Measurements from ENCODE around the gene SIGMAR1. TPM values are rescaled to one million over a fixed set of nuclear protein-coding genes. Genes with fewer than 3 reads are reported as not detected.

Gene SIGMAR1
- polyA plus RNA-seq, 4 donors, result 46.1 to 58.9 (median 49.3) TPM

- DNase-seq (ENCODE audit: low read depth in 4 of 4, low spot score in 3 of 4), result no peak
Observed at GRCh38 chr9:34633851-34634550, 3.6 kb downstream of the SIGMAR1 start.

GRCh38 chr9:34633166-34633565 lies 4.4 kb downstream of the SIGMAR1 start:
- DNase-seq (ENCODE audit: low read depth in 4 of 4, low spot score in 3 of 4), result no peak

- no peak for DNase-seq (ENCODE audit: low read depth in 4 of 4, low spot score in 3 of 4)
Observed at GRCh38 chr9:34630402-34631154, 7.0 kb downstream of the SIGMAR1 start.

GRCh38 chr9:34629491-34629808 lies 8.1 kb downstream of the SIGMAR1 start:
- no peak for DNase-seq (ENCODE audit: low read depth in 4 of 4, low spot score in 3 of 4)

GRCh38 chr9:34628656-34629490 lies 8.7 kb downstream of the SIGMAR1 start, which contains the start of gene ARID3C:
Gene ARID3C (minus strand): TSS chr9:34629066. CDS start chr9:34628014, 1,052 bp downstream.
- DNase-seq (ENCODE audit: low read depth in 4 of 4, low spot score in 3 of 4), result no peak

GRCh38 chr9:34627716-34628655 lies 9.6 kb downstream of the SIGMAR1 start:
- DNase-seq (ENCODE audit: low read depth in 4 of 4, low spot score in 3 of 4), result no peak

GRCh38 chr9:34625186-34625486 lies 12.5 kb downstream of the SIGMAR1 start:
- no peak for DNase-seq (ENCODE audit: low read depth in 4 of 4, low spot score in 3 of 4)

GRCh38 chr9:34624475-34625185 lies 13.0 kb downstream of the SIGMAR1 start:
- DNase-seq (ENCODE audit: low read depth in 4 of 4, low spot score in 3 of 4), result no peak

GRCh38 chr9:34623374-34624235 lies 14.0 kb downstream of the SIGMAR1 start:
- no peak for DNase-seq (ENCODE audit: low read depth in 4 of 4, low spot score in 3 of 4)

- peak; percentile 81 to 91 (median 86) for DNase-seq (ENCODE audit: low read depth in 4 of 4, low spot score in 3 of 4)
Observed at GRCh38 chr9:34620061-34620994, 17.3 kb downstream of the SIGMAR1 start, which contains the start of gene DCTN3. Gene DCTN3 (minus strand): TSS chr9:34620495. CDS start chr9:34620464, 31 bp downstream.

- DNase-seq (ENCODE audit: low read depth in 4 of 4, low spot score in 3 of 4), result no peak
Observed at GRCh38 chr9:34615132-34615531, 22.5 kb downstream of the SIGMAR1 start.

GRCh38 chr9:34612788-34613390 lies 24.7 kb downstream of the SIGMAR1 start:
- peak in 2 of 4 donors; percentile 70 to 71 for DNase-seq (ENCODE audit: low read depth in 4 of 4, low spot score in 3 of 4)

- peak in 3 of 4 donors; percentile 69 to 81 (median 78) for DNase-seq (ENCODE audit: low read depth in 4 of 4, low spot score in 3 of 4)
Observed at GRCh38 chr9:34611811-34612787, 25.5 kb downstream of the SIGMAR1 start, which contains the start of gene RPP25L. Gene RPP25L (minus strand): TSS chr9:34612097. CDS start chr9:34611296, 801 bp downstream.

GRCh38 chr9:34611251-34611810 lies 26.3 kb downstream of the SIGMAR1 start:
- DNase-seq (ENCODE audit: low read depth in 4 of 4, low spot score in 3 of 4), result no peak

- DNase-seq (ENCODE audit: low read depth in 4 of 4, low spot score in 3 of 4), result no peak
Observed at GRCh38 chr9:34610434-34611206, 27.0 kb downstream of the SIGMAR1 start.

Data from left renal pelvis (tissue), 4 donors.